A549 (cell line): Measurements from ENCODE around the gene DMRTC2. TPM values are rescaled to one million over a fixed set of nuclear protein-coding genes. Genes with fewer than 3 reads are reported as not detected.
A peak's percentile ranks its signal among the peaks of the same experiment; 100 is the strongest.

Experiments
- ATAC-seq, 2 experiments: fragments of 200-7000 bp in 1 of 2; fragments of >200 bp in 1 of 2; cut with Nextera tagmentation in 1 of 2; cut with Tn5 transposase in 1 of 2; 3 replicates each; pipeline versions ENCODE4 v1.8.0 to v1.9.1; 2018 to 2020; ENCODE audit warnings: mild to moderate bottlenecking in 1 of 2, moderate library complexity in 1 of 2
- CTCF ChIA-PET: fragments of 300-600 bp; sonication (Branson Sonifier 250); formaldehyde crosslinking; extraction: SDS; loops from one replicate; lab custom pipeline; 2021; ENCODE audit warnings: antibody characterized with exemption, inconsistent platforms; lab: Yijun Ruan, JAX
- POLR2A ChIA-PET: fragments of 350-600 bp; formaldehyde crosslinking; extraction: SDS; loops from one replicate; lab custom pipeline; 2021; ENCODE audit warnings: antibody characterized with exemption, inconsistent platforms; lab: Yijun Ruan, JAX
- DNase-seq, 2 experiments: peaks; one replicate each; pipeline versions ENCODE4 v3.0.0 to v3.0.0-alpha.2; 2011 to 2016; ENCODE audit warnings: low read depth in 1 of 2, low spot score in 1 of 2
- FAIRE-seq: peaks from 2 replicates; lab custom pipeline; 2011; peaks lifted over from hg19 to GRCh38; lab: Jason Lieb, UNC
- H3K27ac ChIP-seq, 2 experiments: fragments of >200 bp; sonication (Bioruptor Twin); formaldehyde crosslinking; 3 replicates each; pipeline ENCODE4 v1.5.1; 2016 to 2017
- H3K4me1 ChIP-seq: fragments of >200 bp; sonication (Bioruptor Twin); formaldehyde crosslinking; 3 replicates; pipeline ENCODE4 v1.6.1; 2016
- H3K4me2 ChIP-seq: fragments of >200 bp; sonication (Bioruptor Twin); formaldehyde crosslinking; 3 replicates; pipeline ENCODE4 v1.6.1; 2016
- H3K4me3 ChIP-seq: fragments of >200 bp; sonication (Bioruptor Twin); formaldehyde crosslinking; 3 replicates; pipeline ENCODE4 v1.5.1; 2016
- H3K9me3 ChIP-seq: fragments of >200 bp; sonication (Bioruptor Twin); formaldehyde crosslinking; 3 replicates; pipeline ENCODE4 v1.6.1; 2016
- CEBPB ChIP-seq, 2 experiments: fragments of >200 bp in 1 of 2; sonication (Bioruptor Twin) in 1 of 2; formaldehyde crosslinking in 1 of 2; IDR thresholded peaks; 2 replicates each; pipeline ENCODE4 v1.6.1; 2012 to 2016
- CHD4 ChIP-seq: fragments of 200-600 bp; sonication (generic); IDR thresholded peaks from 2 replicates; pipeline ENCODE4 v1.6.1; 2016; ENCODE audit warnings: antibody characterized with exemption, mild to moderate bottlenecking, borderline replicate concordance
- CTCF ChIP-seq: fragments of >200 bp; sonication (Bioruptor Twin); formaldehyde crosslinking; IDR thresholded peaks from 3 replicates; pipeline ENCODE4 v1.5.1; 2016
- E2F6 ChIP-seq: IDR thresholded peaks from 2 replicates; pipeline ENCODE4 v1.6.1; 2012; ENCODE audit warnings: low read depth, borderline replicate concordance
- EHMT2 ChIP-seq: fragments of 200-600 bp; sonication (generic); IDR thresholded peaks from 2 replicates; pipeline ENCODE4 v1.6.1; 2016; ENCODE audit warnings: antibody characterized with exemption, low read depth, mild to moderate bottlenecking, moderate library complexity
- ELK1 ChIP-seq: fragments of 150-350 bp; IDR thresholded peaks from 2 replicates; pipeline ENCODE4 v1.6.1; 2014; ENCODE audit warnings: low read depth, mild to moderate bottlenecking, low read length
- FOSB ChIP-seq: fragments of 250-450 bp; sonication (Bioruptor Pico); IDR thresholded peaks from 2 replicates; pipeline ENCODE4 v1.5.0; 2020; ENCODE audit warnings: mild to moderate bottlenecking, moderate library complexity
- HMGXB4 ChIP-seq: fragments of 250-450 bp; sonication (Bioruptor Pico); IDR thresholded peaks from 2 replicates; pipeline ENCODE4 v1.5.0; 2021; ENCODE audit warnings: mild to moderate bottlenecking, moderate library complexity, borderline replicate concordance
- HOXA7 ChIP-seq: fragments of 250-450 bp; sonication (Bioruptor Pico); IDR thresholded peaks from 2 replicates; pipeline ENCODE4 v1.5.0; 2020; ENCODE audit warnings: mild to moderate bottlenecking, moderate library complexity
- HOXB13 ChIP-seq: fragments of 250-450 bp; sonication (Bioruptor Pico); IDR thresholded peaks from 2 replicates; pipeline ENCODE4 v1.5.0; 2020; ENCODE audit warnings: low read depth, mild to moderate bottlenecking, moderate library complexity
- JUN ChIP-seq, 2 experiments: fragments of >200 bp; sonication (Bioruptor Twin); formaldehyde crosslinking; IDR thresholded peaks; 2 replicates in 1 of 2; 3 replicates in 1 of 2; pipeline ENCODE4 v1.6.1; 2016 to 2017
- JUNB ChIP-seq: fragments of >200 bp; sonication (Bioruptor Twin); formaldehyde crosslinking; IDR thresholded peaks from 2 replicates; pipeline ENCODE4 v1.6.1; 2016
- KDM1A ChIP-seq: fragments of 200-600 bp; sonication (generic); IDR thresholded peaks from 2 replicates; pipeline ENCODE4 v1.6.1; 2016; ENCODE audit warnings: low read depth, mild to moderate bottlenecking
- KDM5A ChIP-seq: fragments of 200-600 bp; sonication (generic); IDR thresholded peaks from 2 replicates; pipeline ENCODE4 v1.6.1; 2016; ENCODE audit warnings: antibody characterized with exemption, mild to moderate bottlenecking
- NPAS2 ChIP-seq: fragments of 250-450 bp; sonication (Bioruptor Pico); IDR thresholded peaks from 2 replicates; pipeline ENCODE4 v1.8.0; 2022; ENCODE audit warnings: mild to moderate bottlenecking, moderate library complexity, borderline replicate concordance
- NR3C1 ChIP-seq: fragments of >200 bp; sonication (Bioruptor Twin); formaldehyde crosslinking; IDR thresholded peaks from 3 replicates; pipeline ENCODE4 v1.6.1; 2017
- POLR2AphosphoS2 ChIP-seq: conservative IDR thresholded peaks from 2 replicates; pipeline ENCODE4 v1.6.1; 2012; ENCODE audit warnings: low read length, improper control_type of control experiment, inconsistent platforms
- RARB ChIP-seq: fragments of 250-450 bp; sonication (Bioruptor Pico); IDR thresholded peaks from 2 replicates; pipeline ENCODE4 v1.8.0; 2021; ENCODE audit warnings: mild to moderate bottlenecking, moderate library complexity
- RFX5 ChIP-seq: fragments of 450-650 bp; IDR thresholded peaks from 2 replicates; pipeline ENCODE4 v1.7.1; 2014; ENCODE audit warnings: antibody characterized with exemption, mild to moderate bottlenecking, moderate library complexity
- SMC3 ChIP-seq: fragments of >200 bp; sonication (Bioruptor Twin); formaldehyde crosslinking; IDR thresholded peaks from 3 replicates; pipeline ENCODE4 v1.6.1; 2018; ENCODE audit warnings: inconsistent platforms
- SREBF2 ChIP-seq: fragments of 450-650 bp; IDR thresholded peaks from 2 replicates; pipeline ENCODE4 v1.6.1; 2014; ENCODE audit warnings: mild to moderate bottlenecking, moderate library complexity
- ZC3H11A ChIP-seq: fragments of 450-650 bp; IDR thresholded peaks from 2 replicates; pipeline ENCODE4 v1.6.1; 2014; ENCODE audit warnings: antibody characterized with exemption, mild to moderate bottlenecking
- WGBS: methylation state at CpG from one replicate; pipeline ENCODE4 v1.1.6; 2017; ENCODE audit errors: missing lambda C conversion rate; 5-methylcytosine and 5-hydroxymethylcytosine counted together
- polyA plus RNA-seq, 4 experiments: library from polyadenylated mRNA; depleted of rRNA in 3 of 4; stranded (reverse); fragments of >200 nt; fragmentation: RNase III in 1 of 4; extraction: RNeasy Plus Mini Kit Qiagen cat#74134 plus additional on column Dnase treatment in 1 of 4; gene quantifications; 2 replicates in 3 of 4; 3 replicates in 1 of 4; pipeline ENCODE4 v1.2.3, GENCODE V29; 2011 to 2017

The DMRTC2 gene
- polyA plus RNA-seq, 2 of the 4 experiments (the other 2 are of a cell fraction), result not detected

- TF ChIP-seq KDM5A, result 0 out of 2 replicates have a peak, but pooled peaks have one; percentile 0
- TF ChIP-seq ZC3H11A, result no peak
- TF ChIP-seq NPAS2 (CRISPR knock-in tag), result 0 out of 2 replicates have a peak, but pooled peaks have one; percentile 73
- peak; percentile 80; the same call in 1 of the 2 replicates for TF ChIP-seq POLR2AphosphoS2
- TF ChIP-seq JUN (IDR thresholded peaks at IDR 0.05), result peak in 1 of 2 experiments; percentile 96; a peak in 4 of 5 replicates
- peak; percentile 59; the same call in 1 of the 2 replicates for TF ChIP-seq HOXA7 (CRISPR knock-in tag)
- no peak for TF ChIP-seq NR3C1
- no peak for TF ChIP-seq JUNB
Measured at GRCh38 chr19:41860419-41861115, 15.7 kb downstream of the DMRTC2 start (continued).

- Histone ChIP-seq H3K4me1 (peaks cover 53% of the 10 kb centered on the region), H3K27ac (peak overlapping the region; percentile 90 to 95)
- CTCF ChIA-PET, result interaction anchor here (1.0 to 16.4 kb wide), 9 partner anchors 10 to 219 kb away, joined by 3 to 243 read pairs (median 6); partner anchors contain the start of gene RABAC1
- 8% methylated on average over 9 of the region's 9 CpGs for WGBS
- no peak for TF ChIP-seq RFX5
- no peak for TF ChIP-seq KDM1A
- peak; percentile 81 for TF ChIP-seq HOXA7 (CRISPR knock-in tag)
- TF ChIP-seq EHMT2, result no peak
- peak; percentile 49; the same call in 1 of the 2 replicates for TF ChIP-seq FOSB
- no peak for TF ChIP-seq SMC3
- TF ChIP-seq CTCF, result no peak
- no peak for TF ChIP-seq ELK1
- 0 out of 2 replicates have a peak, but pooled peaks have one; percentile 13 for TF ChIP-seq RARB (CRISPR knock-in tag)
- TF ChIP-seq, all 56 proteins: peak for 3
- POLR2A ChIA-PET, result interaction anchor here (1.1 to 3.5 kb wide), 7 partner anchors 11 to 497 kb away, joined by 4 to 102 read pairs (median 10); partner anchors contain the start of genes B9D2, DMRTC2, LYPD4 and RABAC1
- Histone ChIP-seq H3K4me2 (peak overlapping the region; percentile 98), H3K4me3 (peak overlapping the region; percentile 89), H3K9me3 (no peaks in the 10 kb centered on the region)
- FAIRE-seq, result peak; percentile 82
- DNase-seq, result no peak
- ATAC-seq, result no peak
Measured at GRCh38 chr19:41861116-41861768, 16.4 kb downstream of the DMRTC2 start.

GRCh38 chr19:41861846-41862245 is 17.0 kb downstream of the DMRTC2 start:
- CTCF ChIA-PET, result interaction anchor here (0.6 to 16.4 kb wide), 8 partner anchors 9 to 90 kb away, joined by 3 to 243 read pairs (median 5); no protein-coding TSS in a partner anchor
- peaks cover 59% of the 10 kb centered on the region for H3K4me1 ChIP-seq
- ATAC-seq, result no peak

More at GRCh38 chr19:41861846-41862245, 17.0 kb downstream of the DMRTC2 start:
- H3K9me3 ChIP-seq, result no peaks in the 10 kb centered on the region
- peak overlapping the region; percentile 90 to 95 for H3K27ac ChIP-seq
- POLR2A ChIA-PET, result interaction anchor here (3.3 to 3.5 kb wide), 2 partner anchors 10 to 12 kb away, joined by 27 to 102 read pairs; no protein-coding TSS in a partner anchor
- TF ChIP-seq JUNB (no peak), RARB (CRISPR knock-in tag) (0 out of 2 replicates have a peak, but pooled peaks have one; percentile 6), SREBF2 (no peak), FOSB (0 out of 2 replicates have a peak, but pooled peaks have one; percentile 29), CEBPB (IDR thresholded peaks at IDR 0.05) (no peak), E2F6 (no peak), HOXB13 (CRISPR knock-in tag) (no peak), POLR2AphosphoS2 (no peak; the same call in 1 of the 2 replicates), CHD4 (no peak), KDM5A (no peak), HMGXB4 (CRISPR knock-in tag) (no peak)
- peak overlapping the region; percentile 89 for H3K4me3 ChIP-seq
- no peak for FAIRE-seq
- WGBS, result 60% methylated on average over 9 of the region's 9 CpGs
- peak overlapping the region; percentile 98 for H3K4me2 ChIP-seq
- no peak for DNase-seq
